Mucosa of descending colon (tissue), 3 donors: Measurements from ENCODE around the gene ZNF280D. TPM values are rescaled to one million over a fixed set of nuclear protein-coding genes. Genes with fewer than 3 reads are reported as not detected.
A peak's percentile ranks its signal among the peaks of the same experiment; 100 is the strongest.

Experiments used
- ATAC-seq: fragments of 200-7000 bp; cut with Tn5 transposase; one replicate; pipeline ENCODE4 v1.9.1; 2020; ENCODE audit warnings: mild to moderate bottlenecking, moderate library complexity
- DNase-seq, 3 donors: peaks; one replicate each; pipeline ENCODE4 v3.0.0-alpha.2; 2020
- H3K36me3 ChIP-seq: fragments of 200-600 bp; one replicate; pipeline ENCODE4 v1.8.0; 2021; ENCODE audit warnings: low read depth, mild to moderate bottlenecking
- H3K4me1 ChIP-seq: fragments of 200-600 bp; one replicate; pipeline ENCODE4 v1.8.0; 2021; ENCODE audit warnings: low read depth, mild to moderate bottlenecking
- H3K4me3 ChIP-seq: fragments of 200-600 bp; one replicate; pipeline ENCODE4 v1.8.0; 2021; ENCODE audit warnings: mild to moderate bottlenecking
- H3K9me3 ChIP-seq: fragments of 200-600 bp; one replicate; pipeline ENCODE4 v1.8.0; 2021; ENCODE audit warnings: mild to moderate bottlenecking
- intact Hi-C, 2 donors: fragments of 100-400 bp; cut with DNase I in 1 of 2; cut with micrococcal nuclease in 1 of 2; formaldehyde crosslinking; loops; one replicate each; pipeline versions ENCODE4 v1.11.0 to v1.11.1; 2022; cut with DNase I, micrococcal nuclease
- total RNA-seq, 3 donors: library from RNA; stranded (reverse); fragmentation: NEBNext Ultra II Directional in 2 of 3; extraction: Animal tissue kit (Norgen Biotek cat#: 25700) in 2 of 3; gene quantifications; one replicate each; pipeline versions ENCODE4 v1.2.1 to v1.2.4, GENCODE V29; 2021 to 2023
- TF ChIP-seq, protein P1 (sequence below): fragments of 200-600 bp; IDR thresholded peaks from one replicate; pipeline ENCODE4 v1.8.0; 2022; ENCODE audit warnings: antibody characterized with exemption, mild to moderate bottlenecking
- donor health status: DM: no; HTN: no; CAD: no; lungs with moderate emphysema.
- donor health status: DM: no; HTN: no; CAD: no.
- donor health status: DM: no; HTN: yes; CAD: no.

The ZNF280D gene
- total RNA-seq, 3 donors from 2014 or later, result 29.6 to 51.0 (median 39.8) TPM

DNA sequence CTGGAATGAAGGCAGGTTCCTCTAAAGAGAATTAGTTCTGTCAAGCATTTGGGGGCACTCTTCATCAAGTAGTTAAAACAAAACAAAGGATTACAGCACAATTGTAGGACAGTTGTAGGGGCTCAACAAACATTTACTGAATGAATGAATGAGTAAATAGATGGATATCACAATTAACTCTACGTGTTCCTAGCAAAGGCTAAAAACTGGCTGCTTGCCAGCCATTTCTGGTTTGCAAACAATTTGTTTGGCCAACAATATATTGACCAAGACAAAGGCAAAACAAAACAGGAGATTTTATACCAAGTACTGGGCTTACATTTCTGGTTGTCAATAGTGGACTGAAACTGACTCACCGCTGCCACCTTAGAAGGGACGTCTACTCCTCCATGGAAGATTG is 116.8 kb downstream of the ZNF280D start:
- no peaks in the 10 kb centered on the region for H3K4me1 ChIP-seq
- H3K36me3 ChIP-seq, result no peaks in the 10 kb centered on the region
- DNase-seq, result no peak
- intact Hi-C loops, result no loop called here
- no peaks in the 10 kb centered on the region for H3K9me3 ChIP-seq
- no peak for ATAC-seq
- no peak overlapping the region for H3K4me3 ChIP-seq
- TF ChIP-seq, protein P1, sequence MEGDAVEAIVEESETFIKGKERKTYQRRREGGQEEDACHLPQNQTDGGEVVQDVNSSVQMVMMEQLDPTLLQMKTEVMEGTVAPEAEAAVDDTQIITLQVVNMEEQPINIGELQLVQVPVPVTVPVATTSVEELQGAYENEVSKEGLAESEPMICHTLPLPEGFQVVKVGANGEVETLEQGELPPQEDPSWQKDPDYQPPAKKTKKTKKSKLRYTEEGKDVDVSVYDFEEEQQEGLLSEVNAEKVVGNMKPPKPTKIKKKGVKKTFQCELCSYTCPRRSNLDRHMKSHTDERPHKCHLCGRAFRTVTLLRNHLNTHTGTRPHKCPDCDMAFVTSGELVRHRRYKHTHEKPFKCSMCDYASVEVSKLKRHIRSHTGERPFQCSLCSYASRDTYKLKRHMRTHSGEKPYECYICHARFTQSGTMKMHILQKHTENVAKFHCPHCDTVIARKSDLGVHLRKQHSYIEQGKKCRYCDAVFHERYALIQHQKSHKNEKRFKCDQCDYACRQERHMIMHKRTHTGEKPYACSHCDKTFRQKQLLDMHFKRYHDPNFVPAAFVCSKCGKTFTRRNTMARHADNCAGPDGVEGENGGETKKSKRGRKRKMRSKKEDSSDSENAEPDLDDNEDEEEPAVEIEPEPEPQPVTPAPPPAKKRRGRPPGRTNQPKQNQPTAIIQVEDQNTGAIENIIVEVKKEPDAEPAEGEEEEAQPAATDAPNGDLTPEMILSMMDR, result no peak

DNA sequence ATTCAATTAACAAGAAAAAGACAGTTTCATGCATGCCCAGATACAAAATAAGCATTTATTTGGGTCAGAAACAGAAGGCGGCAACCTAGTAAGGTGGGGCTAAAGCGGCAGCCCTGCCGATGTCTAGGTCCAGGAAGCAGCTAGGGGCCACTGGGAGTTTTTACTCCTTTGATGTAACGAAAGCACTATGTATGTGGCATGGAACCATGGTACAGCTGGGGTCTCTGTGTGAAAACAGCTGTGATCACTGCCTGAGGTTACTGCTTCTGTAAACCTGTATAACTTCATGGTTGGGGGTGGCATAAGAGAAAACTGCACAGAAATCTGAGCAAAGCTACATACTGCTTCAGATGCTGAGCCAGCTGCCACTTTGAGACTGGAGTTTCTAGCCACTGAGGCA is 119.5 kb downstream of the ZNF280D start:
- Histone ChIP-seq H3K9me3 (no peaks in the 10 kb centered on the region), H3K4me1 (no peaks in the 10 kb centered on the region), H3K4me3 (no peak overlapping the region), H3K36me3 (no peaks in the 10 kb centered on the region)
- DNase-seq (no peak), ATAC-seq (no peak)
- intact Hi-C loops, result no loop called here
- TF ChIP-seq, protein P1, result no peak

DNA sequence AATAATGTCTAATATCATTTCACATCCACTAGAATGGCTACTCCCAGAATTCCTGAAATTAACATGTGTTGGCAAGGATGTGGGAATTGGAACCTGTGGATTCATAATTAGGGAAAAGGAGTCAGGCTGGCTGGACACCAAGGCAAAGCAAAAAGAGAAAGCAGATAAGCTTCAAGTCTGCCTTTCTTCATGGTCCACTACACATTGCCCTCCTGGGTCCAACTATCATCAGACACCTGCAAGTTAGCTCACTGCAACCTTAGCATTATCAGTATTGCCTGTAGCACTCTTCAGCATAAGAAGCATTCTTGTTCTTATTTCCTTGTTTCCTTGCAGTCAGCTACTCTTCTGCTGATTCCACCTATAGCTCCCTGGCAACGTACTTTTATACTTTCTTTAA is 124.3 kb downstream of the ZNF280D start:
- TF ChIP-seq, protein P1, result no peak
- Histone ChIP-seq H3K9me3 (peaks cover 5% of the 10 kb centered on the region), H3K4me1 (no peaks in the 10 kb centered on the region), H3K36me3 (no peaks in the 10 kb centered on the region), H3K4me3 (no peak overlapping the region)
- intact Hi-C loops, result no loop called here
- DNase-seq, result no peak
- no peak for ATAC-seq

DNA sequence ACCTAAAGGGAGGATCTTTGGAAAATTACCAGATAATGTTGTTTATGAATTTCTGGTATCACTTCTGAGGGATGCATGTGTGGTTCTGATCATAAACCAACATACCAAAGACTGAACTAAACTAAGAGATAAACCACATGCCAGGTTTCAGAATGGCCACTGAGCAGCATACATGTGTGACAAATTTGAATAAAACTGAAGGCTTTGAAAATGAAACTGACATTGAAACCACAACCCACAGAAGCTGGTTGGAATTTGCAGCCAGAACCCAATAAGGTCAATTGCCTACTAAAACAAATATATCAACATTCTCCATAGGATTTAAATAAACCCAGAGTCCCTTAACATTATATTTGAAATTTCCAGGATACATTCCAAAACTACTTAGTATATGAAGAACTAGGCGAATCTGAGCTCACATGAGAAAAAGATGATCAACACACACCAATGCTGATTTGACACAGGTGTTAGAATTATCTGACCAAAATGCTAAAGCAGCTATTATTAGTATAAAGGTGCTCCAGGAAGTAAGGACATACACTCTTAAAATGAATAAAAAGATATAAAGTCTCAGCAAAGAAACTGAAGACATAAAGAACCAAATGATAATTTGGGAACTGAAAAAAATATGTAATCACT is 125.0 kb downstream of the ZNF280D start:
- Histone ChIP-seq H3K9me3 (peaks cover 7% of the 10 kb centered on the region), H3K4me3 (no peak overlapping the region), H3K4me1 (no peaks in the 10 kb centered on the region), H3K36me3 (no peaks in the 10 kb centered on the region)
- DNase-seq (peak in 1 of 3 donors; percentile 5), ATAC-seq (peak; percentile 29)
- TF ChIP-seq, protein P1, result no peak
- intact Hi-C loops, result no loop called here

DNA sequence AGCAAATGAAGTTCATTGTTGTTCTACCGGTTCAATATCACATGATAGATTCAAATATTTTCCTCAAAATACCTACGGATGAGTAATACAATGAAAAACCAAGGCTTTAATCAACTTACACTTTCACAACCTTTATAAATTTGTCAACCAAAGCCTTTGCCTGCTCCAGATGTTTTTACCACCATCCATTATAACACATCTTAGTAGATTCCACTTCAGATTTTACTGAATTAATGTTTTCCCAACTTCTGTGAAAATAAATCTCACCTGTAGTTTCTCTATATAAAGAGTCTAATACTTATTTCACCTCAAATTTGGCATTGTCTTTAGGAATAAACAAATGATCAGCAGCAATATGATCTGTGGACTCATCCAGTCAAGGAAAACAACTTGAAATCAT is 131.1 kb downstream of the ZNF280D start:
- ATAC-seq (no peak), DNase-seq (no peak)
- TF ChIP-seq, protein P1, result no peak
- peaks cover 21% of the 10 kb centered on the region for H3K9me3 ChIP-seq
- H3K36me3 ChIP-seq, result no peaks in the 10 kb centered on the region
- intact Hi-C loops, result no loop called here
- no peaks in the 10 kb centered on the region for H3K4me1 ChIP-seq
- H3K4me3 ChIP-seq, result no peak overlapping the region

DNA sequence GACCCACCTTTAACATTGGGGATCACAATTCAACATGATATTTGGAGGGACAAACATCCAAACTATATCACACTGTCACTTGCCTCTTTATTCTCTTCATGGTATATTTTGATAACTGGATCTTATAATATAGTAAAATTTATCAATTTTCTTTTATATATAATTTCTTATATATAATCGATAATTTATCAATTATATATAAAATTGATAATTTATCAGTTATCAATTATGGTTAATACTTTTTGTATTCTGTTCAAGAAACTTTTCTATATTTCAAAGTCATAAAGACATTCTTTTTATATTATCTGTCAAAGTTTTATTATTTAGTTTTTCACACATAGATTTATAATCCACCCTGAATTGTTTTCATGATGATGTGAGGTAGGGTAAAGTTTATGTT is 132.9 kb downstream of the ZNF280D start:
- DNase-seq (no peak), ATAC-seq (no peak)
- TF ChIP-seq, protein P1, result no peak
- Histone ChIP-seq H3K9me3 (peaks cover 21% of the 10 kb centered on the region), H3K36me3 (no peaks in the 10 kb centered on the region), H3K4me3 (no peak overlapping the region), H3K4me1 (no peaks in the 10 kb centered on the region)
- intact Hi-C loops, result no loop called here
